GM10266 (cell line): ENCODE data around the gene STMP1.
"Not testable (repeated sequence)": the region's sequence is repeated elsewhere in the genome, so short reads cannot be mapped to it uniquely, and the experiment has no call there.

Experiments
- DNase-seq: peaks from one replicate; pipeline ENCODE4 v3.0.0; 2012; ENCODE audit errors: extremely low spot score
- CTCF ChIP-seq: IDR thresholded peaks from 2 replicates; pipeline ENCODE4 v1.5.1; 2012; ENCODE audit warnings: mild to moderate bottlenecking, low read depth; ENCODE audit not compliant: control insufficient read depth, insufficient read depth; ENCODE audit errors: missing control alignments

Gene STMP1

GRCh38 chr7:135634191-135634878, 28.0 kb upstream of the STMP1 start:
- TF ChIP-seq CTCF = no peak
- DNase-seq = no peak

GRCh38 chr7:135639690-135640089, 22.6 kb upstream of the STMP1 start:
- DNase-seq = not testable (repeated sequence)

- TF ChIP-seq CTCF = no peak
- DNase-seq = no peak
Measured at GRCh38 chr7:135644154-135644553, 18.2 kb upstream of the STMP1 start.

GRCh38 chr7:135644729-135645128, 17.6 kb upstream of the STMP1 start:
- no peak for DNase-seq
- no peak for TF ChIP-seq CTCF

GRCh38 chr7:135645296-135645904, 16.9 kb upstream of the STMP1 start:
- peak; percentile 63 for TF ChIP-seq CTCF
- peak; percentile 27 for DNase-seq

GRCh38 chr7:135647755-135648154, 14.6 kb upstream of the STMP1 start:
- no peak for TF ChIP-seq CTCF
- DNase-seq = no peak

- no peak for TF ChIP-seq CTCF
Measured at GRCh38 chr7:135648235-135648634, 14.1 kb upstream of the STMP1 start.

GRCh38 chr7:135650831-135651573, 11.3 kb upstream of the STMP1 start:
- TF ChIP-seq CTCF = no peak
- DNase-seq = no peak

More at GRCh38 chr7:135648235-135648634, 14.1 kb upstream of the STMP1 start:
- no peak for DNase-seq
